Body of pancreas (tissue), 4 donors: ENCODE data around the gene FAM83C.

ENCODE experiments used
- POLR2A ChIP-seq, 3 donors: fragments of 450-650 bp; IDR thresholded peaks; one replicate each; pipeline ENCODE4 v1.6.1; 2016; ENCODE audit warnings: antibody characterized with exemption in 3 of 3, mild to moderate bottlenecking in 2 of 3
- TF ChIP-seq, protein P1 (sequence below), 7 experiments: fragments of 450-650 bp in 4 of 7; fragments of 200-600 bp in 3 of 7; sonication (generic) in 3 of 7; IDR thresholded peaks; one replicate each; pipeline ENCODE4 v1.5.1; 2016 to 2019; ENCODE audit warnings: antibody characterized with exemption in 7 of 7

DNA sequence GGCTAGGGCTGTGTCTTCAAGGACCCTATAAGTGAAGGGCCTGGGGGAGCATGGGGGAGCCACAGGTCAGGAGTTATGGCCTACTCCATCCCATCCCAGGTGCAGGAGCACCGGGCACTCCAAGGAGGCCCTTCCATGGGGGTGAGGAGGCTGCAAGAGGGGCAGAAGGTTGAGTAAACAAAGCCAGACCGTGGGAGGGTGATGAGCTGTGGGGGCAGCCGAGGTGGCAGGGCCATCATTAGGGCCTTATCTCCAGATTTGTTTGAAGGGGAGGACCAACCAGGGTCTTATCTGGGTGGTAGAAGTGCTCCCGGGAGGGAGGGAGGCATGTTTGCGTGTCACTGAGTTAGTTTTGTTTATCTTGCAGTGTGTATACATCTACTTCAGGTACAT lies 2.1 kb upstream of the FAM83C start:
- TF ChIP-seq, protein P1, sequence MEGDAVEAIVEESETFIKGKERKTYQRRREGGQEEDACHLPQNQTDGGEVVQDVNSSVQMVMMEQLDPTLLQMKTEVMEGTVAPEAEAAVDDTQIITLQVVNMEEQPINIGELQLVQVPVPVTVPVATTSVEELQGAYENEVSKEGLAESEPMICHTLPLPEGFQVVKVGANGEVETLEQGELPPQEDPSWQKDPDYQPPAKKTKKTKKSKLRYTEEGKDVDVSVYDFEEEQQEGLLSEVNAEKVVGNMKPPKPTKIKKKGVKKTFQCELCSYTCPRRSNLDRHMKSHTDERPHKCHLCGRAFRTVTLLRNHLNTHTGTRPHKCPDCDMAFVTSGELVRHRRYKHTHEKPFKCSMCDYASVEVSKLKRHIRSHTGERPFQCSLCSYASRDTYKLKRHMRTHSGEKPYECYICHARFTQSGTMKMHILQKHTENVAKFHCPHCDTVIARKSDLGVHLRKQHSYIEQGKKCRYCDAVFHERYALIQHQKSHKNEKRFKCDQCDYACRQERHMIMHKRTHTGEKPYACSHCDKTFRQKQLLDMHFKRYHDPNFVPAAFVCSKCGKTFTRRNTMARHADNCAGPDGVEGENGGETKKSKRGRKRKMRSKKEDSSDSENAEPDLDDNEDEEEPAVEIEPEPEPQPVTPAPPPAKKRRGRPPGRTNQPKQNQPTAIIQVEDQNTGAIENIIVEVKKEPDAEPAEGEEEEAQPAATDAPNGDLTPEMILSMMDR (IDR thresholded peaks at IDR 0.05): no peak
- TF ChIP-seq POLR2A (IDR thresholded peaks at IDR 0.05): no peak
